Measurements from ENCODE around the gene NYAP1. TPM values are rescaled to one million over a fixed set of nuclear protein-coding genes. Genes with fewer than 3 reads are reported as not detected.
"Not testable (repeated sequence)": the region's sequence is repeated elsewhere in the genome, so short reads cannot be mapped to it uniquely, and the experiment has no call there.

NYAP1 gene
- total RNA-seq, 6 donors from 2014 or later: 0.15 to 1.4 (median 0.89) TPM; not detected in 1

DNA sequence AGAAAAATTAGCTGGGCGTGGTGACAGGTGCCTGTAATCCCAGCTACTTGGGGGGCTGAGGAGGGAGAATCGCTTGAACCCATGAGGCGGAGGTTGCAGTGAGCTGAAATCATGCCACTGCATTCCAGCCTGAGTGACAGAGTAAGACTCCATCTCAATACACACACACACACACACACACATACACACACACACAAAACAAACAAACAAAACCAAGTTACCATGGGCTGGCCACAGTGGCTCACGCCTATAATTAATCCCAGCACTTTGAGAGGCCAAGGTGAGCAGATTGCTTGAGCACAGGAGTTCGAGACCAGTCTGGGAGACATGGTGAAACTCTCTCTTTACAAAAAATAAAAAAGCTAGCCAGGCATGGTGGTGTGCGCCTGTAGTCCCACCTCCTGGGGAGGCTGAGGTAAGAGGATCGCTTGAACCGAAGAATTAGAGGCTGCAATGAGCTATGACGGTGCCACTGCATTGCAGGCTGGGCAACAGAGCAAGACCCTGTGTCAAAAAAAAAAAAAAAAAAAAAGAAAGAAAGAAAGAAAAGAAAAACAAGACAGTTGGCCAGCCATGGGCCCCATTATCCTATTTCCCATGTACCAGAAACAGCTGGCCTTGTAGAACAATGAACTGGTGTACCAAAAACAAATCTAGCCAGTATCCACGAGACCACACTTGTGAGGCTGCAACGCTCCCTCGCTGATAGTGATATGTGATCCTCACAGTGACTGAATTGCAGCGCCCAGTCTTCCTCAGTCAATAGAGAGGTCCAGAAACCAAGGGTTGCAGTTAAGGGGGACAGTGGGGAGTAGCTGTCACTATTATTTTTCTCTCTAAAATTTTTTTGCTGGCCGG, 48.7 kb downstream of the NYAP1 start:
- no peak for TF ChIP-seq POLR2A (IDR thresholded peaks at IDR 0.05)
- TF ChIP-seq EP300 (IDR thresholded peaks at IDR 0.05): no peak
- no peak for TF ChIP-seq POLR2AphosphoS5 (IDR thresholded peaks at IDR 0.05)
- TF ChIP-seq, protein P1, sequence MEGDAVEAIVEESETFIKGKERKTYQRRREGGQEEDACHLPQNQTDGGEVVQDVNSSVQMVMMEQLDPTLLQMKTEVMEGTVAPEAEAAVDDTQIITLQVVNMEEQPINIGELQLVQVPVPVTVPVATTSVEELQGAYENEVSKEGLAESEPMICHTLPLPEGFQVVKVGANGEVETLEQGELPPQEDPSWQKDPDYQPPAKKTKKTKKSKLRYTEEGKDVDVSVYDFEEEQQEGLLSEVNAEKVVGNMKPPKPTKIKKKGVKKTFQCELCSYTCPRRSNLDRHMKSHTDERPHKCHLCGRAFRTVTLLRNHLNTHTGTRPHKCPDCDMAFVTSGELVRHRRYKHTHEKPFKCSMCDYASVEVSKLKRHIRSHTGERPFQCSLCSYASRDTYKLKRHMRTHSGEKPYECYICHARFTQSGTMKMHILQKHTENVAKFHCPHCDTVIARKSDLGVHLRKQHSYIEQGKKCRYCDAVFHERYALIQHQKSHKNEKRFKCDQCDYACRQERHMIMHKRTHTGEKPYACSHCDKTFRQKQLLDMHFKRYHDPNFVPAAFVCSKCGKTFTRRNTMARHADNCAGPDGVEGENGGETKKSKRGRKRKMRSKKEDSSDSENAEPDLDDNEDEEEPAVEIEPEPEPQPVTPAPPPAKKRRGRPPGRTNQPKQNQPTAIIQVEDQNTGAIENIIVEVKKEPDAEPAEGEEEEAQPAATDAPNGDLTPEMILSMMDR (IDR thresholded peaks at IDR 0.05): no peak
- H3K27ac ChIP-seq: no peak overlapping the region
- no peak for ATAC-seq (ENCODE audit: low FRiP score in 2 of 2)
- DNase-seq: no peak
- 89 to 93% methylated on average over 11 to 14 of the region's 14 CpGs for WGBS, 2 donors
- no peak overlapping the region for H3K4me3 ChIP-seq
- no peaks in the 10 kb centered on the region for H3K27me3 ChIP-seq
- H3K9me3 ChIP-seq: no peaks in the 10 kb centered on the region
- H3K4me1 ChIP-seq: no peaks in the 10 kb centered on the region
- no peaks in the 10 kb centered on the region for H3K36me3 ChIP-seq

DNA sequence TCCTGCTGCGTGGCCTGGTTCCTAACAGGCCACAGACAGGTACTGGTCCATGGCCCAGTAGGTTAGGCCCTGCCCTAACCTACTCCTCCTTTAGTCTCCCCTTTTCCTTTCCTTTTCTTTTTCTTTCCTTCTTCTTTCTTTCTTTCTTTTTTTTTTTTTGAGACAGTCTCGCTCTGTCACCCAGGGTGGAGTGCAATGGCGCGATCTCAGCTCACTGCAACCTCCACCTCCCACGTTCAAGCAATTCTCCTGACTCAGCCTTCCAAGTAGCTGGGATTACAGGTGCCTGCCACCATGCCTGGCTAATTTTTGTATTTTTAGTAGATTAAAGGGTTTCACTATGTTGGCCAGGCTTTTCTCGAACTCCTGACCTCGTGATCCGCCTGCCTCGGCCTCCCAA, 52.3 kb downstream of the NYAP1 start:
- 93 to 94% methylated on average over 9 of the region's 9 CpGs for WGBS, 2 donors
- H3K4me1 ChIP-seq: peaks cover 12 to 24% (median 15%) of the 10 kb centered on the region in 4 donors
- H3K9me3 ChIP-seq; H3K4me3 ChIP-seq; H3K27ac ChIP-seq; DNase-seq; H3K36me3 ChIP-seq; ATAC-seq (ENCODE audit: low FRiP score in 2 of 2); H3K27me3 ChIP-seq: not testable (repeated sequence)

DNA sequence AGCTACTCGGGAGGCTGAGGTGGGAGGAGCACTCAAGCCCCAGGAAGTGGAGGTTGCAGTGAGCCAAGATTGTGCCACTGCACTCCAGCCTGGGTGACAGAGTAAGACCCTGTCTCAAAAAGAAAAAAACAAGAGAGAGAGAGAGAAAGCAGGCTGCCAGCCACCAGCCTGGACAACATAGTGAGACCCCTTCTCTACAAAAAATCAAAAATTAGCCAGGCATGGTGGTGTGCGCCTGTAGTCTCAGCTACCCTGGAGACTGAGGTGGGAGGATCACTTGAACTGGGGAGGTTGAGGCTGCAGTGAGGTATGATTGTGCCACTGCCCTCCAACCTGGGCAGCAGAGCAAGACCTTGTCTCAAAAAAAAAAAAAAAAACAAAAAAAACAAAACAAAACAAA, 53.0 kb downstream of the NYAP1 start:
- not testable (repeated sequence) for H3K27ac ChIP-seq; H3K36me3 ChIP-seq; DNase-seq; H3K9me3 ChIP-seq; H3K27me3 ChIP-seq; ATAC-seq (ENCODE audit: low FRiP score in 2 of 2); H3K4me3 ChIP-seq
- peaks cover 12 to 25% (median 17%) of the 10 kb centered on the region in 4 donors for H3K4me1 ChIP-seq
- 82 to 94% methylated on average over 2 of the region's 2 CpGs for WGBS, 2 donors

DNA sequence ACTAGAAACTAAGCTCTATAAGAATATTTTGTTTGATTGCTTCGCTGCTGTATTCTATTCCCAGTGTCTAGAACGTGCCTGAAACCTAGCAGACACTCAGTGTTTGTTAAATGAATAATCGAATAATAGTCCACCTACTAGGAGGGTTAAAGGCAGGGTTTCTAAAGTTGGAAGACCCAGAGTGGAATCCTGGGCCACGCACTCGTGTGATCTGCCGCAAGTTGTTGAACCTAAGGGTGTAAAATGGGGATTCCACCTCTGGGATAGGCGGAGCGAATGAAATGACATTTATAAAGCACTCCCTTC, 54.6 kb downstream of the NYAP1 start:
- H3K4me3 ChIP-seq: peak overlapping the region in 3 of 4 donors; percentile 12 to 100 (median 37)
- no peaks in the 10 kb centered on the region for H3K9me3 ChIP-seq
- TF ChIP-seq, protein P1 (IDR thresholded peaks at IDR 0.05): no peak
- no peak for TF ChIP-seq POLR2A (IDR thresholded peaks at IDR 0.05)
- no peak for TF ChIP-seq POLR2AphosphoS5 (IDR thresholded peaks at IDR 0.05)
- TF ChIP-seq EP300 (IDR thresholded peaks at IDR 0.05): no peak
- peak overlapping the region in 2 of 4 donors; percentile 36 to 45 for H3K27ac ChIP-seq
- WGBS, 2 donors: 13% methylated on average over 8 of the region's 8 CpGs
- DNase-seq: no peak
- no peaks in the 10 kb centered on the region for H3K27me3 ChIP-seq
- no peak for ATAC-seq (ENCODE audit: low FRiP score in 2 of 2)
- H3K36me3 ChIP-seq: no peaks in the 10 kb centered on the region
- H3K4me1 ChIP-seq: peaks cover 12 to 25% (median 19%) of the 10 kb centered on the region in 4 donors

DNA sequence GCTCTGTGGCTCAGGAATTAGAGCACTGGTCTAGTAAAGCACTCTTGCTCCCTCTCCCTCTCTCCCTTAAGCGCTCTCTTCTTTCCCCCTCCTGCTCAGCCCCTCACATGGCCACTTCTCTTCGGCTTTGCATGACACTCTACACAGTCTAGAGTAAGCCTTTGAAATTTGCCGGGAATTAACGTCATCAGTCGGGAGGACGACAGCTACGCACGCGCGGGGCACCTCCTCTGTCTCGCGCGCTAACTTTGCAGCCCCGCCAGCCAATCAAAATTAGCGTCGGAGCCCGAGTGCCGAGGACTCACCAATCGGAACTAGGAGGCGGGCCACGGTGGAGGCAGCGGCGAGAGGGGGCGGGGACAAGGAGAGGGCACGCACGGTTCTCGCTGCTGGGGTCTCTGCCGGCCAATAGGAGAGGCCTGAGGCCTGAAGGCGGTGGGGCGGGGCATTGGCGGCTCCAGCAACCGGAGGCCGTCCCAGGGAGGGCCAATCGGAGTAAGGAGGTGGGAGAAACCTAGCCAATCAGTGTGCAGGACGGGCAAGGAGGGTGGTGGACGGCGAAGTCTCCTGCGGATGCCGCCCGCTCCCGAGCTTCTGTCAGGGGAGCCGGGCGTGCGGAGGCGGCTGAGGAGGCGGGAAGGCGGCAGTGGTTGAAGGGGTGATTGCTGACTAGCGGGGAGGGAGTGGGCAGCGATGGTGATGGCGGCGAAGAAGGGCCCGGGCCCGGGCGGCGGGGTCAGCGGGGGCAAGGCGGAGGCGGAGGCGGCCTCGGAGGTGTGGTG, 55.1 kb downstream of the NYAP1 start, which contains the start of gene AGFG2:
TSS of gene AGFG2 (plus strand) at position 550 of the 782 bp plus-strand sequence. CDS start at position 694, 144 bp downstream.
- Histone ChIP-seq H3K27me3 (no peaks in the 10 kb centered on the region), H3K27ac (peak within 1 kb of the TSS; percentile 71 to 84 (median 79)), H3K4me3 (peak within 1 kb of the TSS; percentile 83 to 100 (median 94)), H3K4me1 (peaks cover 15 to 30% (median 21%) of the 10 kb centered on the region in 4 donors), H3K9me3 (no peaks in the 10 kb centered on the region), H3K36me3 (no peaks in the 10 kb centered on the region)
- 0 to 1% methylated on average over 28 to 59 of the region's 60 CpGs for WGBS, 2 donors
- ATAC-seq (ENCODE audit: low FRiP score in 2 of 2) (peak; percentile 99 to 100), DNase-seq (peak; percentile 99 to 100)
- TF ChIP-seq POLR2AphosphoS5 (IDR thresholded peaks at IDR 0.05): peak; percentile 63 to 82
- TF ChIP-seq EP300 (IDR thresholded peaks at IDR 0.05): peak in 1 of 4 donors; percentile 13
- TF ChIP-seq, protein P1 (IDR thresholded peaks at IDR 0.05): peak in 2 of 6 experiments; percentile 17 to 33
- peak in 2 of 4 donors; percentile 63 to 86 for TF ChIP-seq POLR2A (IDR thresholded peaks at IDR 0.05)

Measured in upper lobe of left lung (tissue), 6 donors.